Measurements from ENCODE around the gene PRR9. TPM values are rescaled to one million over a fixed set of nuclear protein-coding genes. Genes with fewer than 3 reads are reported as not detected.
"Not testable (repeated sequence)": the region's sequence is repeated elsewhere in the genome, so short reads cannot be mapped to it uniquely, and the experiment has no call there.

PRR9 gene, protein sequence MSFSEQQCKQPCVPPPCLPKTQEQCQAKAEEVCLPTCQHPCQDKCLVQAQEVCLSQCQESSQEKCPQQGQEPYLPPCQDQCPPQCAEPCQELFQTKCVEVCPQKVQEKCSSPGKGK
- polyA plus RNA-seq (2014; cell fraction: cytosol; rRNA removed), result not detected in 2 replicates
- not detected in 2 replicates for polyA plus RNA-seq (2014; cell fraction: nucleus; rRNA removed)

DNA sequence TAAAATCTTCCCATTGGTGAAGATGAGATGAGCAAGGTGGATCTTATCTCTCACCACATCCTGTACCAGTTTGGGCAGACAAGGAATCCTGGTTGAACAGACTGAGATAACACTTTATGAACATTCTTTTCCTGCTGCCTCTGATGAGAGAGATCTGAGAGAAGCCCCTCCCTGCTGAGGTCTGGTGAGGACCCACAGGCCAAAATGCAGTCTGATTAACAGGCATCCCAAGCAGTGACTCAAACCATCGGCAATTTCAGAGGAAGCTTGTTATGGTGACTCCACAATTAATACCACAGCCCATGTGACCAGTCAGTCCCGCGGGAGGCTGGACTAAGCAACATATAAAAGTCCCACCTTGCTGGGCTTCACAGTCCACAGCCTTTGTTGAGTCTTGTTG lies at the start of gene PRR9:
PRR9 (plus strand) TSS at position 373 of the 400 bp plus-strand sequence. CDS start 561 bp downstream, outside the sequence.
- DNase-seq (ENCODE audit: low spot score), result no peak

- DNase-seq (ENCODE audit: low spot score), result no peak
Measured at GRCh38 chr1:153168686-153169085, 48.7 kb upstream of the PRR9 start.

DNA sequence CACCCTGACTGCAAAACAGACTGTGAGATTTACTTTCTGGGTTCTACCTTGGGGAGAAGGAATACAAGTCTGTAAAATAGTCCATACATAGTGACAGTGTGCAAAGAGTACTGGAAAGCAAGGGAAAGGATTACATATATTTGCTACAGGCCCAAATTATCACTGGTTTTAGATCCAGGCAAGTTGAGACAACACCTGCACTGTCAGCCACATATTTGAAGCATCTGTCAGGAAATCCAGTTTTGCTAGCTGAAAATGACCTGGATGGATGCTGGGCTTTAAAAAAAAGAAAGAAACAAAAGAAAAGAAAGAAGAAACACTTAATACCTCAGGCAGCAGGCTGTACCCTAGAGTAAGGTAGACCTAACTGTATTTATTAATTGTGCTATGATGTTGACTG lies 42.8 kb upstream of the PRR9 start:
- DNase-seq (ENCODE audit: low spot score), result no peak

GRCh38 chr1:153178922-153179321 lies 38.5 kb upstream of the PRR9 start:
- DNase-seq (ENCODE audit: low spot score), result no peak

- no peak for DNase-seq (ENCODE audit: low spot score)
Measured at GRCh38 chr1:153180556-153180955, 36.8 kb upstream of the PRR9 start.

GRCh38 chr1:153188301-153188700 lies 29.1 kb upstream of the PRR9 start:
- not testable (repeated sequence) for DNase-seq (ENCODE audit: low spot score)

DNA sequence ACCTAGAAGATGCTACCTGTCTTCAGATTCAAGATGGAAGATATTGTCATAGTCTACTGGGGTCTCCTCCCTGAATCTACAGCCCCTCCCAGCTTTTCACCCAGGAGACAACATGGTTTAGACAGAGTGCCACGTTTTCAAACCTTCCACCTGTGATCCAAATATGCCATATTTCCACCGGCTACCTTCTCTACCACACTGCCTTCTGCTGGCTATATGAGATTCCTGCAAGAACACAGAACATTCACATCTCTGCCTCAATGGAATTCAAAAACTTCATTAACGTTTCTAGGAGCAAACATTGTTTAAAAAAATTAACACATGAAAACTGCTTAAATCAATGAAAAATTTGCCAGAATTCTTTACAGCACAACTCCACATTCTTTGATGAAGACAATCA lies 27.0 kb upstream of the PRR9 start:
- DNase-seq (ENCODE audit: low spot score), result no peak

- no peak for DNase-seq (ENCODE audit: low spot score)
Measured at GRCh38 chr1:153192697-153193096, 24.7 kb upstream of the PRR9 start.

DNA sequence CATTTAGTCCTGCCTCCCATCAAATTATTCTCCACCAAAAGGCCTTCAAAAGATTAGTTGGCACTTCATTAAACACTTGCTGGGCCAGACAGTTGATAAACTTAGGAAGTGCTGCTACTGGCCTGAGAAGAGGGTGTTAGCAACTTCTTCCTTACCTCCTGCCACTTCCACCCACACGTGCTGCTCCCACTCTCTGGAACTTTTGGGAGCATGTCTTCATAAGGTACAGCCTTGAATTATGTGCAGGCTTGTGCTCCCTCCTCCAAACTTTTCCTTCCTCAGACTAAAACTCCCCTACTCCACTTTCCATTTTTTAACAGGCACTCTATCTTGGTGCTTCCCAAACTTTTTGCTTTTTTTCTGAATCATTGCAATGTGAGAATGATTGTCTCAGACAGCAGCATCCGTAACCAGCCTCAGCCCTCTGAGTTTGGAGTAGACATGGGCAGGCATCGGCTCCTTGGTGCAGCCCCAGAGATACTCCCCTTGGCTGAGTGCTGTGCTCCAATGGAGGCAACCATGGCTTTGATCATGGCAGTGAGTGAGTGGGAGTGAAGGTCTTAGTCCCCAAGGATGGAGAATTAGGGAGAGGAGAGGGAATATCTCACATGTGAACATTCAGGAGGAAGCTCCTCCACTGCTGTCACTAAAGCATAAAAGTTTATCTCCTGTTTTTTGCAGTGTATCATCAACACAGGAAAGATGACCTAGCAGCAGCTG lies 22.9 kb upstream of the PRR9 start:
- DNase-seq (ENCODE audit: low spot score), result no peak

DNA sequence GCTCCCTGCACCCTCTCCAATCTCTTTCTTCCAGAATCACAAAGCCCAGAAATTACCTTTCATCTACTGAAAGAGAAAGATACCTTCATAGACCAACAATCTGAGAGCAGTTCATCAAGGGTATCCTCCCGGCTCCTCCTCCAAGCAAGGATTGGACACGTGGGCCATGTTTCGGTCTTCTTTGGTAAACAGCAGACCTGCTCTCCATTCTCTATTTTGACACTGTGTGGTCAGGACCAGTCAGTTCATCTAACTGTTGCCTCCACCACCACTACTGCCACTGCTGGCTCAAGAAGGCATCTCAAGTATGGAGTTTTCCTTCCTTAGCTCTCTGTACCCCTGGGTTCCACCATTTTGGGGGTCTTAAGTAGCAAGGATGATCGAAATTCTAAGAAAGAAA lies 22.2 kb upstream of the PRR9 start:
- DNase-seq (ENCODE audit: low spot score), result no peak

GRCh38 chr1:153202006-153202405 lies 15.4 kb upstream of the PRR9 start:
- no peak for DNase-seq (ENCODE audit: low spot score)

DNA sequence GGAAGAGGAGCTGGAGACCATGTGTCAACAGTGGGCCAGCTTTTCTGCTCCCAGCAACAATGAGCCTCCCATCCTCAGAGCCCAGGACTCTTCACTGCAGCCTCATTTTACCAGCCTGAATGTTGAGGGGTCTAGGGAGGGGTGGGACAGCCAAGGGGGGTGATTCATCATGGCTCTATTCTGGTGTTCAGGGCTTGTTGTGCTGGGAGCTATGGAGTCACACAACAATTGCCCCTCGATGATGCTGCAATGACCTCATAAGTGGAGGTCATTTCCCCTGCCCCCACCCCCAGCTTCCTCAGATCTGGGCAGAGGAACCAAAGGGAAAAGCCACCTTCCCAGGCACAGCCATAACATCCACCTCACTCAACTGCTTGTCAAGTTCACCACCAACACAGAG lies 14.3 kb upstream of the PRR9 start, which contains the start of gene LELP1:
LELP1 (plus strand) TSS at position 301 of the 400 bp plus-strand sequence. CDS start 1,278 bp downstream, outside the sequence.
- no peak for DNase-seq (ENCODE audit: low spot score)

DNA sequence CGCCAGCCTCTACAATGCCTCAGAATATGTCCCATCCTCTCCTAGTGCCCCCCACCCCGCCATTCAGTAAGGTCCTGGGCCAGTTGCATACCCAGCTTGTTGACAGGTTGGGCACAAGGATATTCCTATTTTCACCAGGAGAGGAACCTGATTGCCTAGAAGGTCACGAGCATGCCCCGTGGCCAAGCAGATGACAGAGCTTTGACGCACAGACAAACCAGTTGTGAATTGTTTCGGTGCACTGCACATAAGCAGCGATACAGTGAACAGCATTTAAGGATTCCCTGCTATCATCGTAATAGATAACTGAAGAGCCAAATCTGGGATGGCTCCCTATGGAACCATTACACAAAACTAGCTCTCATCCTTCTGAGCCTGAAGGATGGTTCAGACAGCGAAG lies 10.8 kb upstream of the PRR9 start:
- DNase-seq (ENCODE audit: low spot score), result no peak

DNA sequence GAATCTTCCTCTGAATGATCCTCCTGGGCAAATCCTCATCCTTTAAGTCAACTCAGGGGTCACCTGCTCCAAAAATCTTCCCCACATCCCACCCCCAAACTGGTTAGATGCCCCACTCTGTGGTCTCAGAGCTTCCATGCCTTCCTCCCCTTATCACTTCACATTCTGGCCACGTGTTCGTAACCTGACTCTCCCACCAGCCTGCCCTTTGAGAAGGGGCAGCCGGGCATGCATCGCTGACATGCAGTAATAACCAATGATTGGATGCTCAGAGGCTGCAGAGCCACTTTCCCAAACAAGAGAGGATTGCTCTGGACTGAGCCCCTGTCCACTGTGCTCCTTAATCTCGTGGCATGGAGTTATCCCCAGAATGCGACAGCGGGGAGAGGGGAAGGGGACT lies 7.2 kb upstream of the PRR9 start:
- DNase-seq (ENCODE audit: low spot score), result no peak

- DNase-seq (ENCODE audit: low spot score), result no peak
Measured at GRCh38 chr1:153212201-153212600, 5.2 kb upstream of the PRR9 start.

DNA sequence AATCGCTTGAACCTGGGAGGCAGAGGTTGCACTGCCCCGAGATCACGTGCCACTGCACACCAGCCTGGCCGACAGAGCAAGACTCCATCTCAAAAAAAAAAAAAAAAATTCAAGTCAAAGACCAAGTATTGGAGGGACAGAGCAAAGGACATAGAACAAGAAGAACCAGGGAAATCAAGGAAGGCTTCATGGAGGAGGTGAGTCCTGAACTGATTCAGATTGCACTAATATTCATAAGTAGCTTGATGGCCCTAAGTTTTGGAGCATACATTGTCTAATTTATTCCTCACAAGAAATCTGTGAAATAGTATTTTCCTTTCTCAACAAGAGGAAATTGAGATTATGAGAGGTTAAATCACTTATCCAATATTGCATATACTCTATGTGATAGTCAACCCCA lies 3.9 kb upstream of the PRR9 start:
- no peak for DNase-seq (ENCODE audit: low spot score)

DNA sequence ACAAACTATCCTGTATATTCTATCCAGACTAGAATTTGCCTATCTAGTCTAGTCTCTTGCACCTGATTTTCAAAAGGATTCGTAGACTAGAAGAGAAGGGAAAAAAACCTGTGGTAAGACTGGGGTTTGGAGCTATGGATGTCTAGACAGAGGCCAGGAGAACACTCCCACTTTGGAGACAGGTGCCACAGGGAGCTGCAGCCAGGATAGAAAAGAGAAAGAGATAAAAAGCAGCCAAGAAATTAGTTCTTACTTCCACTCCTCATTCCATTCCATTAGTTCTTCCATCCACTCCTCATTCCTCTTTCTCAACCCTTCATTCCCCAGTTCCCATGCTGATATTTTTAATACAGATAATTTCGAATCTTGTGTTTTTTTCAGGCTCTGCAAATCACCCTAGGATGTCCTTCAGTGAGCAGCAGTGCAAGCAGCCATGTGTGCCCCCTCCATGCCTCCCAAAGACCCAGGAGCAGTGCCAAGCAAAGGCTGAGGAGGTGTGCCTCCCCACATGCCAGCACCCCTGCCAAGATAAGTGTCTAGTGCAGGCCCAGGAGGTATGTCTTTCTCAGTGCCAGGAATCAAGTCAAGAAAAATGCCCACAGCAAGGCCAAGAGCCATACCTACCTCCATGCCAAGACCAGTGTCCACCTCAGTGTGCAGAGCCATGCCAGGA lies 496 bp downstream of the PRR9 start:
- no peak for DNase-seq (ENCODE audit: low spot score)

DNA sequence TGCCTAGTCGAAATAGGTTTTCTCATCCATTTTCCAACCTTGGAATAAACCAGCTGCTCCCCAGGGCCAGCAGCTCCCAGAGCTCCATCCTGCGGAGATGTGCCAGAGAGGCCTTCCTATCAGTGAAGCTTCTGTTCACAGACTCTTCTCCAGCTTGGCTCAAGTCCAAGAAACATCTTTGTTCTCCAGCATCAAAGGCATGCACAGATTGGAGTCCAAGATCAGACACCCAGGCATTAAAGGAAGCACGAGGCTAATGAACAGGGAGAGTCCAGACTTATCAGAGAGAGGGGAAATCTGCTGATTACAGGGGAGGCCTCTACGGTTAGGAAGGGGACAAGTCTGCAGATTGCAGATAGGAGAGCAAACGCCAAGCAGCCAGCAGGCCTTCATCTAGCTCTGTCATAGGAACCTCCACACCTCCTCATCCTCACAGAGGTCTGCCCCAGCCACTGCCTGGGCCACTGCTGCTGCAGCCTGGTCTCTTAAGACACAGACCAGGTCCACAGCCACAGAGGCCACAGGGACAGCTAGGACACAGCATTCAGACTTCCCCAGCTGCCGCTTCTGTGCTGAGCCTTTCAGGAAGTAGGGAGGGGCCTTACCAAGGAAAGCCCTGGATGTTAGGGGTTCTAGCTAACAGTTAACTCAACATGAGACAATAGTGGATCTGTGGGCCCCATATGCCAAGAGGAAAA lies 3.4 kb downstream of the PRR9 start:
- peak; percentile 17 for DNase-seq (ENCODE audit: low spot score)

DNA sequence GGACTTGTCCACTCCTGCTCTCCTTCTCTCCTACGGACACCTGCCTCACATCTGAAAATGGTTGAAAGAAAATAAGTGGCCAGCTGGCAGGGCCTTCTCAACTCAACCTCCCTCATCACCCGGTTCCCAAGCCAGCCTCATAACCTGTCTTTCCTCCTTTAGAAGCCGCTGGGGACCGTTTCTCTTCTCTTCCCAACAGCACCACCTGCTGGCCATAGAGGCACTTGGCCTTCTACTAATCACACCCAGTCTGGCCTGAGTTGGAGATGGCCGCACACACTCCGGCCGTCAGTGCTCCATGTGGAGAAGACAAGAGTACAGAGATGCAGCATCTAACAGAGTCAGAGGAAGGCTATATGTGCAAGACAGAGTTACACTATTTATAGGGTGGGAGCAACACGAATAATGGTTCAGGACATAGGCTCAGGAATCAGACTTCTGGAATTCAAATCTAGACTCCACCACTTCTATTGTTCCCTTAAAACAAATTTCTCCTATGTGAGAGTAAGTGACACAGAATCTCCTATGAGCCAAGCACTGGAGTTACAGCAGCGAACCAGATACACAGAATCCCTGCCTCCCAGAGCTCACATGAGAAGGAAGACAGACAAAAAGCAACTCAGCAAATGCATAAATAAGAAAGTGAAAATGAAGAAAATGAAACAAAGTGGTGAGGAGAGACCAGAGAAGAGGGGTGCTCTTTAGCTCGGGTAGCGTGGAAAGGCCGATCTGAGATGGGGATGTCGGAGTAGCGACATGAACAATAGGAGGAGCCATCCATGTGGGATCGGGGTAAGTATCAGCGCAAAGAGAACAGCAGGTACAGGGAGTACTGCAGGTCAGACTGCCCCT lies 5.9 kb downstream of the PRR9 start:
- DNase-seq (ENCODE audit: low spot score), result peak; percentile 56

GRCh38 chr1:153227810-153228209 lies 10.4 kb downstream of the PRR9 start:
- DNase-seq (ENCODE audit: low spot score), result no peak

- no peak for DNase-seq (ENCODE audit: low spot score)
Measured at GRCh38 chr1:153228491-153228890, 11.1 kb downstream of the PRR9 start.
